Activated CD4-positive, CD25-positive, alpha-beta regulatory T cell treated with anti-CD3 and anti-CD28 coated beads, Interleukin-2, amount 50 U/mL, for 24 hours (primary cell): ENCODE data around the gene UVRAG.
"Not testable (repeated sequence)": the region's sequence is repeated elsewhere in the genome, so short reads cannot be mapped to it uniquely, and the experiment has no call there.

Experiments used
- ATAC-seq, 2 donors: fragments of 150-1000 bp; cut with Tn5 transposase; one replicate each; pipeline ENCODE4 v1.10.0; 2021; ENCODE audit warnings: mild to moderate bottlenecking in 1 of 2, moderate library complexity in 1 of 2

UVRAG gene

GRCh38 chr11:76030968-76031590 is 216.1 kb downstream of the UVRAG start:
- ATAC-seq, result no peak

DNA sequence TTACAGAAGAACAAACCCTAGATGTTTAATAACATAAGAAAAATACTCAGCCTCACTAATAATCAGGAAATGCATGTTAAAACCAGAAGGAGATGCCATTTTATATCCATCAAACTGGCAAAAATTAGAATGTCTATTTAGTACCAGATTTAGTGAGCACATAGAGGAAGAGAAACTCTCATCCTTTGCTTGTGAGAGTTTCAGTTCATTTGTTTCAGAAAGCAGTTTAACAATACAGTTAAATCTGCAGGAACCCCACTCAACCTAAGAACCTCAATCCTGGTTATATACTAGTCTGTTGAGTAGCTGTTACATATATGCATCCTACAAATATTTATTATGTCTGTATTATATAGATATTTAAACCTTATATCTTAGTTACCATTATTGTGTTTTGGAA is 218.7 kb downstream of the UVRAG start:
- no peak for ATAC-seq

DNA sequence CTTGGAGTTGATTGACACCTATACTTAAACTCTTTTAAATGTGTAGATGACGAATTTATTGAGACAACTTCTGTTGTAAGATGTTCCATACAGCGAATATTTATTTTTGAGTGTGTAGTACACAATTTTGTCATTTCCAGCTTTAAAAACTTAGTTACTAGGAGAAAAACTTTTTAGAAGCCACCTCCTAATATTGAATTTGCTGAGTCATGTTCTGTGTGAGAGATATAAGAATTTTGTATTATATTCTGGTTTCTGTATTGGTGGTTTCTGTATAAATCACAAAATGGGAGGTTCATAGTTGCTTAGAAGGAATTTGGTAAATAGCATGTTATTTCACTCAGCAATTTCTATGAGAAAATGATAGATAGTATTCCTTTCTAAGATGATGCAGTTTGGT is 220.0 kb downstream of the UVRAG start:
- ATAC-seq, result no peak

DNA sequence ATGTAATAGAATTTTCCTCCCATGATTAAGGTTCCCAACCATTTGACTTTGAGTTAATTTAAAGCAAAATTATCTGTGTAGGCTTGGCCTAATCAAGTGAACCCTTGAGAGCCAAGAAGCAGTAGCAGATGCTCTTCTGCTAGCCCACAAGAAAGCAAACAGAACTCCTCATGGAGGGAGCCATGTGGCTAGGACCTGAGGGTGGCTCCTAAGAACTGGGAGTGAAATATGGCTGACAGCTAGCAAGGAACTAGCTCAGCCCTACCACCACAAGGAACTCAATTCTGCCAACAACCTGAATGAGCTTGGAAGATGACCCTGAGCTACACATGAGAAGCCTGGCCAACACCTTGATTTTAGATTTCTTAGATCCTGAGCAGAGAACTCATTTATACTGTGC is 223.6 kb downstream of the UVRAG start:
- ATAC-seq, result no peak

DNA sequence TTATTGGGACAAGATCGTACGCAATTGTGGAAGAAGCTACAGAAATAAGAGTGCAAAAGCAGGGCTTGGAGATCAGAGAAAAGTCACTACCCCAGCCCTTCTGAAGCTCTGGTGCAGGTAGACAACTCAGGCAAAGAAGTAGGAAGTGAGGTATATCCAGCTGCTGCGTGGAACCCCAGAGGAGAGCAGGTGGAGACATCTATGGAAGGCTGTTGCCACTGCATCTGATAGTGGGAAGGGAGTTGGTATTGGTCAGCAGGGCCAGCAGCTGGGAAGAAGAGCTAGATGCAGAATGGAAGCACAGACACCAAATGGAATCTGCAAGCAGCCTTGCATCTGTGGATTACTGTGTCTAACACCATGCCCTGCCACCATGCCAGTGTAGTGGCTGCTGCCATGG is 226.2 kb downstream of the UVRAG start:
- no peak for ATAC-seq

DNA sequence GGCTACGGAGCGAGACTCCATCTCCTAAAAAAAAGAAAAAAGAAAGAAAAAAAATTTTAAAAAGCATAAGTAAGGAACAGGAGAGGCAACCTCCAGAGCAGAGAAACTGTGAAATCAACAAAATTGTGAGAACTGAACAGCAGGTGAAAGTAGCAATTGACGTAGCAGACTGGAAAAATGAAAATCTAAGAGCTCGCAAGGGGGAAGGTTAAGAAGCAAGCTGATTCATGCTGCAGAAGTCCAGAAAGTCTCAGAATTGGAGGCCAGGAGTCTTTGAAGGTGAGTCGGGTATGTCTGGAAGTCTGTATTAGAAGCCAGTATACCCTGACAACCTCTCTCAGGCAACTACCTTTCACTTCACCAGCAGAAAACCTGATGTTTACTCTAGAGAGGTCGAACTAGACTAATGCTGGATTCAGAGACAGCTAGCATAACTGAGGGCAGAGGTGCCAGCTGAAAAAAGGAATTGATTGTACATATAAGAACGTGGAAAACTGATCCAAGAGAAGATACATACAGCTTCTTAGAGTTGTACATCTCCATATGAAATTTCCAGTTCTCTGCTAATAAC is 229.8 kb downstream of the UVRAG start:
- ATAC-seq, result no peak

DNA sequence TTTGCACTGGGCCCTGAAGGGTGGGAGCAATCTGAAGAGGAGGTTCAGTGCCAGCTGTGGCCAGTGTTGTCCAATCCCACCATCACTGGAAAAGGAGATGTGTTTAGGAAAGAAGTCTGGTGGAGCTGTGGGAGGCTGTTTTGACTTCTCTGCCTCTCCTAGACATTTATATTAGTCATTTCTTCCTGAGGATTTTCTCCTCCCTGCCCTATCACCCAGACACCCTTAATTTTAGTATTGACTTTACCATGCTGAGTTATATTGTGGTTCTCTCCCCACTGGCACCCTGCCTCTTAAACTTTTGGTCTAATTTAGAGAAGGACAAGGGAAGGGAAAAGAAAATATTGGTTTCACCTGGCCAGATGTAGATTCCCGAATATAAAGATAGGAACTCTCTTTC is 232.2 kb downstream of the UVRAG start:
- no peak for ATAC-seq

- no peak for ATAC-seq
Observed at GRCh38 chr11:76047766-76048165, 232.8 kb downstream of the UVRAG start.

- no peak for ATAC-seq
Observed at GRCh38 chr11:76048763-76049162, 233.8 kb downstream of the UVRAG start.

GRCh38 chr11:76049511-76049910 is 234.5 kb downstream of the UVRAG start:
- ATAC-seq, result no peak

DNA sequence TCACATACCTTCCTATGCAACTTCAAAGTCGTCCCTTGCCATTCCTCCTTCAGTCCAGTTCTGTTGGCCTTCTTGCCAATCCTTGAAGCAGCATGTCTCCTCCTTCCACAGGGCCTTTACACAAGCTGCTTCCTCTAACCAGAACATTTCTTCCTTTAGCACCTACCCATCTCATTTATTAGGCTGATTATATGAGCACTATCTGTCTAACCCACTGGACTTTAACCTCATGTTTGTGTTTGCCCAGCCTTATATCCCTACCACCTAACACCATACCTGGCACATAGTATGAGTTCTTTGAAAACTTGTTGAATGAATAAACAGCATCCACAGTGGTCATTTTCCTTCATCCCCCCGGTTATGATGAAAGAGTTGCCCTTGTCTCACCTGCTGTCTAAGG is 236.9 kb downstream of the UVRAG start:
- ATAC-seq, result no peak

DNA sequence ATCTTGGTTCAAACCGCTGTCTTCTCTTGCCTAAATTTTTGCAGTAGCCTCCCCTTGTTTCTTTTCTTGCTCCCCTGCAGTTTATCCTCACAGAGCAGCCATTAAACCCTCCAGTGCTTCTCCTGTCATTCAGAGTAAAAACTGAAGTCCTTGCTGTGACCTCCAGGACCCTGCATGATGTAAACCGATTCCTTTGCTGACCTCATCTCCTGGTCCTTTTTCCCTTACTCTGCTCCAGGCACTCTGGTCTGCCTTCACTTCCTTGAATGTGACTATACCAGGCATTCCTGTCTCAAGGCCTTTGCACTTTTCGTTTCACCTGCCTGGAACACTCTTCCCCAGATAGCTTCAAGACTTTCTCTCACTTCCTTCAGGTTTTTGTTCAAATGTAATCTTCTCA is 239.3 kb downstream of the UVRAG start:
- no peak for ATAC-seq

DNA sequence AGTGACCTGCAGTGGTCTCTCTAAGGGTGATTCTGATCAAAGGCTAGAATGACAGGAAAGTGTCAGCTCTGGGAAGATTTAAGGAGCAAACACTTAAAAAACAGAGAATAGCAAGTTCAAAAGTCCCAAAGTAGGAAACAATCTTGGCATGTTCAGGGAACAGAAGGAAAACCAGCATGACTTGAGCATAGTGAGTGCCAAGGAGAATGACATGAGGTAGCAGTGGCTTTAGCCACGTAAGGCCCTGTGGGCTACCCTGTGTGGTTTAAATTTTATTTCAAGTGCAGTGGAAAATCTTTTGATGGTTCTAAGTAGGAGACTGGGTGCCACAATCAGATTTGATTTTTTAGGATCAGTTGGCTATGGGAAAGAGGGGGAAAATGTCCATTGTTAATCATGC is 241.9 kb downstream of the UVRAG start:
- ATAC-seq, result no peak

GRCh38 chr11:76060475-76061036 is 245.5 kb downstream of the UVRAG start:
- not testable (repeated sequence) for ATAC-seq

DNA sequence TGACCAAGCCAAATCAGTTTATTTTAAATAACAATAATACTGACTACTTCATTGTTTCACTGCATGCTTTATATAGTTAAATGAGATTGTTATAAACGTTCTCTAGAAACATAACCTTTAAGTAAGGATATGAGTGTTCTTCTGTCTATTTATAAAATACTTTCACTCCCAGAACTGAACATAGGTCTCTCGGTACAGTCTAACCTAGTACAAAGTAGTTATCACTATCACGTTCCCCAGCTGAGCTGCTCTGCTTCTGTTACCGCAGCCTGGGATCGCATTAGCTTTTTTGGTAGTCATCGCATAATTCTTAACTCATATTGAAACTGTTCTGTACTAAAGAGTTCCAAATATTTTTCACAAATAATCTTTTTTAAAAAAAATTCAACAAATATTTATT is 247.7 kb downstream of the UVRAG start:
- ATAC-seq, result peak in 1 of 2 donors; percentile 33

- no peak for ATAC-seq
Observed at GRCh38 chr11:76064192-76064591, 249.2 kb downstream of the UVRAG start.

- no peak for ATAC-seq
Observed at GRCh38 chr11:76067099-76067498, 252.1 kb downstream of the UVRAG start.

GRCh38 chr11:76069001-76069400 is 254.0 kb downstream of the UVRAG start:
- ATAC-seq, result no peak

DNA sequence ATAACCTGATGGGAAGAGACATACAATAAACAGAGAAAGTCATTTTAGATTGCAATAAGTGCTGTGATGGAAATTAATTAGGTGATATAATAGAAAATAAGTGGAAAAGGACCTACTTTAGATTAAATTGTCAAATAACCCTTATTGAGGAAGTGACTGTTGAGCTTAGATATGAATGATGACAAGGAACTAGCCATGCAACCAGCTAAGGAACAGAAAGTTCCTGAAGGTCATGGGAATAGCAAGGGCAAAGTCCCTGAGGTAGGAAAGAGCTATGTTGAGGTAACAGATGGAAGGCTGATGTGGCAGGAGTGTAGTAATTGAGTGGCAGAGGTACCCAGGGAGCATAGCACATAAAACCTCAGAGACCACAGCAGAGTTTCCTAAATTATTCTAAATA is 256.1 kb downstream of the UVRAG start:
- no peak for ATAC-seq

GRCh38 chr11:76073724-76074123 is 258.7 kb downstream of the UVRAG start:
- ATAC-seq, result no peak

DNA sequence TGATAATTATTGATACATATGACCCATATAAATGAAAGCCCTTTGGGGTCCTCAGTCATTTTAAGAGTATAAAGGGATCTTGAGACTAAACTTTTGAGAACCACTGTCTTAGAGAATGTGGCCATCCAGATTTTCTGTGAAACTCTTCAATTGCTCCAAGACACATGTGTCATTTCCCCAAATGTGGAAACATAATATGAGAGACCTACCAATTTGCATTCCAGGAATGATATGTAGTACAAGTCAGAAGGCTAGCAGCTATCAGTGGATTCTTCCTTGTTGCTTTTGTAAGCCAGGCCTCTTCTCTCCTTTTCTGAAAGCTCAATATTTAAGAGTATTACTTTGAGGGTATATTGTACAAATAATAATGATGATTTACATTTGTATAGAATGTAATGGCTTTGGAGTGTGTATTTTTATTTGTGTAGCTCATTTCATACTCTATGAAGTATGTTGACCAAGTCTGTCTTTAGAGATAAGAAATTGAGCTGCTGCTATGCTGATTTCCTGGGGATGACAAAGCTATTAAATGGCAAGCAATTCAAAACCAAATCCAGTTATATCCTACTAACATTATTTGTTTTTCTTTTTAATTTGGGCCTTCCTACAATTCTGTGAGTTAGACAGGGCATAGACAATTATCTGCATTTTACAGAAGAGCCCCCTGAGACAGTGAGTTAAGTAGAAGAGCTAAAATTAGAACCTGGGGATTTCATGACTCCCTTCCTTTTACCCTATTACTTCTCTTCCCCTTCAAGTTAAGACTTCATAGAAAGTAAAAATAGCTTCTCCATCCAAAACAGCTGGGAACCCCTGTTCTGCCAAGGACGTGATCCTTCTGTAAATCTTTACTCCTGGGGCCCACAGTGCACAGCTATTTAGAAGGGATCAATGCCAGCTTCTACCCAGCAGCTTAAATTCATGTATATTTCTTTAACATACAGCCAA is 259.4 kb downstream of the UVRAG start:
- ATAC-seq, result no peak

DNA sequence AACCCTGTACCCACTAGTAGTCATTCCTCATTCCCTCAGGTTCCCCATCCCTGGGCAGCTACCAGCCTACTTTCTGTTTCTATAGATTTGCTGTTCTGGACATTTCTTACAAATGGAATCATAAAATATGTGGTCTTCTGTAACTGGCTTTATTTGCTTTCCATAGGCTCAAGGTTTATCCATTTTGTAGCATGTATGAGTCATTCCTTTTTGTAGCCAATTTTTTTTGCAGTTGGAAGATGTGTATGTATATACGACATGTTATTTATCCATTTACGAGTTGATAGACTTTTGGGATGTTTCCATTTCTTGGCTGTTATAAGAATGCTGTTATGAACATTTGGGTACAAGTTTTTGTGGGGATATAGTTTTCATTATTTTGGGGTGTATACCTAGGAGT is 260.7 kb downstream of the UVRAG start:
- ATAC-seq, result no peak

GRCh38 chr11:76076253-76076652 is 261.2 kb downstream of the UVRAG start:
- not testable (repeated sequence) for ATAC-seq

DNA sequence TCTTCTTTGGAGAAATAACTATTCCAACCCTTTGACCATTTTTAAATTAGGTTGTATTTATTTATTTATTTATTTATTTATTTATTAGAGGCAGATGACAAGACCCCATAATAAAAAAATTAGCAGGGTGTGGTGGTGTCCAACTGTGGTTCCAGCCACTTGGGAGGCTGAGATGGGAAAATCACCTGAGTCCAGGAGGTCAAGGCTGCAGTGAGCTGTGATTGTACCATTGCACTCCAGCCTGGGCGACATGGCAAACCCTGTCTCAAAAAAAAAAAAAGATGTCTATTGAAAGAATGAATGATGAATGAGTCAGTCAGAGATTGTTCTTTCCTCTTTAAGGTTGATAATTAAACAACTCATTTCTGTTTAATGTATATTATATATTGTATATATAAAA is 261.7 kb downstream of the UVRAG start:
- no peak for ATAC-seq
